Measurements from ENCODE around the gene PHKB. TPM values are rescaled to one million over a fixed set of nuclear protein-coding genes. Genes with fewer than 3 reads are reported as not detected.
"Not testable (repeated sequence)": the region's sequence is repeated elsewhere in the genome, so short reads cannot be mapped to it uniquely, and the experiment has no call there.

PHKB gene
- total and polyA plus RNA-seq, 7 experiments from 2014 or later, result 23.9 to 82.9 (median 48.9) TPM

- Histone ChIP-seq H3K27me3 (ENCODE audit: control insufficient read depth in 2 of 2, insufficient read depth in 2 of 2, low read length in 2 of 2) (no peaks in the 10 kb centered on the region), H3K4me3 (ENCODE audit: low read length) (no peak overlapping the region), H3K36me3 (ENCODE audit: control insufficient read depth in 2 of 3, insufficient read depth in 3 of 3, low read length in 3 of 3) (no peaks in the 10 kb centered on the region), H3K4me1 (ENCODE audit: control insufficient read depth in 2 of 2, insufficient read depth in 2 of 2, low read length in 2 of 2) (no peaks in the 10 kb centered on the region), H3K9me3 (ENCODE audit: control insufficient read depth in 2 of 3, low read length in 3 of 3) (no peaks in the 10 kb centered on the region), H3K27ac (ENCODE audit: low read depth, low read length) (no peak overlapping the region)
- ATAC-seq (peak; percentile 57), DNase-seq (no peak)
- Mint-ChIP-seq H3K27ac (peak overlapping the region in 1 of 9 donors; percentile 5), H3K4me3 (no peak overlapping the region), H3K4me1 (peaks cover 0 to 25% (median 13%) of the 10 kb centered on the region in 7 donors), H3K36me3 (peaks cover 0 to 68% (median 39%) of the 10 kb centered on the region in 5 donors), H3K27me3 (no peaks in the 10 kb centered on the region), H3K9me3 (peaks cover 0 to 6% (median 0%) of the 10 kb centered on the region in 11 donors)
- CTCF ChIA-PET, result no interaction called here
- intact Hi-C loops (cut with micrococcal nuclease), result no loop called here
- POLR2A ChIA-PET, result no interaction called here
Observed at GRCh38 chr16:47523342-47524006, 62.3 kb downstream of the PHKB start.

GRCh38 chr16:47524007-47524405, 62.9 kb downstream of the PHKB start:
- no peaks in the 10 kb centered on the region for H3K27me3 Mint-ChIP-seq
- peaks cover 0 to 67% (median 39%) of the 10 kb centered on the region in 5 donors for H3K36me3 Mint-ChIP-seq
- intact Hi-C loops (cut with micrococcal nuclease), result no loop called here
- H3K27ac Mint-ChIP-seq, result no peak overlapping the region
- Histone ChIP-seq H3K27ac (ENCODE audit: low read depth, low read length) (no peak overlapping the region), H3K4me3 (ENCODE audit: low read length) (no peak overlapping the region), H3K36me3 (ENCODE audit: control insufficient read depth in 2 of 3, insufficient read depth in 3 of 3, low read length in 3 of 3) (no peaks in the 10 kb centered on the region), H3K4me1 (ENCODE audit: control insufficient read depth in 2 of 2, insufficient read depth in 2 of 2, low read length in 2 of 2) (no peaks in the 10 kb centered on the region), H3K27me3 (ENCODE audit: control insufficient read depth in 2 of 2, insufficient read depth in 2 of 2, low read length in 2 of 2) (no peaks in the 10 kb centered on the region), H3K9me3 (ENCODE audit: control insufficient read depth in 2 of 3, low read length in 3 of 3) (no peaks in the 10 kb centered on the region)
- H3K4me1 Mint-ChIP-seq, result peaks cover 0 to 25% (median 13%) of the 10 kb centered on the region in 7 donors
- H3K4me3 Mint-ChIP-seq, result no peak overlapping the region
- DNase-seq (no peak), ATAC-seq (no peak)
- H3K9me3 Mint-ChIP-seq, result peaks cover 0 to 6% (median 0%) of the 10 kb centered on the region in 11 donors
- ChIA-PET CTCF (no interaction called here), POLR2A (no interaction called here)

GRCh38 chr16:47528431-47528830, 67.3 kb downstream of the PHKB start:
- ChIA-PET POLR2A (no interaction called here), CTCF (no interaction called here)
- ATAC-seq, result no peak
- DNase-seq, result no peak
- Mint-ChIP-seq H3K9me3 (peaks cover 0 to 10% (median 3%) of the 10 kb centered on the region in 11 donors), H3K4me3 (no peak overlapping the region), H3K4me1 (peaks cover 0 to 9% (median 3%) of the 10 kb centered on the region in 7 donors), H3K27me3 (no peaks in the 10 kb centered on the region), H3K27ac (no peak overlapping the region), H3K36me3 (peaks cover 9 to 64% (median 32%) of the 10 kb centered on the region in 5 donors)
- intact Hi-C loops (cut with micrococcal nuclease), result no loop called here
- H3K4me3 ChIP-seq (ENCODE audit: low read length), result no peak overlapping the region
- H3K27ac ChIP-seq (ENCODE audit: low read depth, low read length), result no peak overlapping the region
- peaks cover 0 to 8% (median 0%) of the 10 kb centered on the region in 3 experiments for H3K36me3 ChIP-seq (ENCODE audit: control insufficient read depth in 2 of 3, insufficient read depth in 3 of 3, low read length in 3 of 3)
- H3K4me1 ChIP-seq (ENCODE audit: control insufficient read depth in 2 of 2, insufficient read depth in 2 of 2, low read length in 2 of 2), result no peaks in the 10 kb centered on the region
- H3K9me3 ChIP-seq (ENCODE audit: control insufficient read depth in 2 of 3, low read length in 3 of 3), result peaks cover 0 to 9% (median 0%) of the 10 kb centered on the region in 3 experiments
- H3K27me3 ChIP-seq (ENCODE audit: control insufficient read depth in 2 of 2, insufficient read depth in 2 of 2, low read length in 2 of 2), result no peaks in the 10 kb centered on the region

GRCh38 chr16:47533744-47534292, 72.7 kb downstream of the PHKB start:
- H3K4me1 Mint-ChIP-seq, result peaks cover 0 to 9% (median 5%) of the 10 kb centered on the region in 7 donors
- peaks cover 13 to 77% (median 66%) of the 10 kb centered on the region in 5 donors for H3K36me3 Mint-ChIP-seq
- H3K9me3 Mint-ChIP-seq, result peaks cover 3 to 38% (median 18%) of the 10 kb centered on the region in 11 donors
- Histone ChIP-seq H3K36me3 (ENCODE audit: control insufficient read depth in 2 of 3, insufficient read depth in 3 of 3, low read length in 3 of 3) (peaks cover 0 to 12% (median 0%) of the 10 kb centered on the region in 3 experiments), H3K4me1 (ENCODE audit: control insufficient read depth in 2 of 2, insufficient read depth in 2 of 2, low read length in 2 of 2) (no peaks in the 10 kb centered on the region), H3K9me3 (ENCODE audit: control insufficient read depth in 2 of 3, low read length in 3 of 3) (peaks cover 0 to 17% (median 0%) of the 10 kb centered on the region in 3 experiments), H3K4me3 (ENCODE audit: low read length) (no peak overlapping the region), H3K27ac (ENCODE audit: low read depth, low read length) (no peak overlapping the region), H3K27me3 (ENCODE audit: control insufficient read depth in 2 of 2, insufficient read depth in 2 of 2, low read length in 2 of 2) (no peaks in the 10 kb centered on the region)
- ChIA-PET POLR2A (no interaction called here), CTCF (no interaction called here)
- H3K27me3 Mint-ChIP-seq, result no peaks in the 10 kb centered on the region
- H3K27ac Mint-ChIP-seq, result peak overlapping the region in 1 of 9 donors; percentile 64
- intact Hi-C loops (cut with micrococcal nuclease), result no loop called here
- ATAC-seq, result no peak
- H3K4me3 Mint-ChIP-seq, result no peak overlapping the region
- no peak for DNase-seq

GRCh38 chr16:47538472-47538871, 77.3 kb downstream of the PHKB start:
- Mint-ChIP-seq H3K4me3 (no peak overlapping the region), H3K9me3 (peaks cover 4 to 72% (median 31%) of the 10 kb centered on the region in 11 donors), H3K27me3 (no peaks in the 10 kb centered on the region), H3K27ac (peak overlapping the region in 4 of 9 donors; percentile 2 to 65 (median 52)), H3K4me1 (peaks cover 0 to 9% (median 5%) of the 10 kb centered on the region in 7 donors), H3K36me3 (peaks cover 17 to 85% (median 71%) of the 10 kb centered on the region in 5 donors)
- intact Hi-C loops (cut with micrococcal nuclease), result loop anchor here in 1 of 2 donors (5.0 kb wide), 1 partner anchor 34 kb away; no protein-coding TSS in a partner anchor
- POLR2A ChIA-PET, result no interaction called here
- DNase-seq (no peak), ATAC-seq (no peak)
- H3K36me3 ChIP-seq (ENCODE audit: control insufficient read depth in 2 of 3, insufficient read depth in 3 of 3, low read length in 3 of 3), result peaks cover 0 to 3% (median 0%) of the 10 kb centered on the region in 3 experiments
- H3K27me3 ChIP-seq (ENCODE audit: control insufficient read depth in 2 of 2, insufficient read depth in 2 of 2, low read length in 2 of 2), result no peaks in the 10 kb centered on the region
- no peak overlapping the region for H3K27ac ChIP-seq (ENCODE audit: low read depth, low read length)
- H3K4me1 ChIP-seq (ENCODE audit: control insufficient read depth in 2 of 2, insufficient read depth in 2 of 2, low read length in 2 of 2), result no peaks in the 10 kb centered on the region
- H3K9me3 ChIP-seq (ENCODE audit: control insufficient read depth in 2 of 3, low read length in 3 of 3), result peaks cover 0 to 16% (median 0%) of the 10 kb centered on the region in 3 experiments
- no peak overlapping the region for H3K4me3 ChIP-seq (ENCODE audit: low read length)
- CTCF ChIA-PET, result no interaction called here

GRCh38 chr16:47539707-47540670, 78.9 kb downstream of the PHKB start:
- Mint-ChIP-seq H3K4me1 (peaks cover 0 to 12% (median 5%) of the 10 kb centered on the region in 7 donors), H3K9me3 (peaks cover 7 to 84% (median 42%) of the 10 kb centered on the region in 11 donors), H3K36me3 (peaks cover 23 to 90% (median 74%) of the 10 kb centered on the region in 5 donors)
- H3K4me3 ChIP-seq (ENCODE audit: low read length); H3K27me3 Mint-ChIP-seq; H3K4me1 ChIP-seq (ENCODE audit: control insufficient read depth in 2 of 2, insufficient read depth in 2 of 2, low read length in 2 of 2); H3K27ac ChIP-seq (ENCODE audit: low read depth, low read length); ATAC-seq; DNase-seq; POLR2A ChIA-PET; H3K27ac Mint-ChIP-seq; H3K27me3 ChIP-seq (ENCODE audit: control insufficient read depth in 2 of 2, insufficient read depth in 2 of 2, low read length in 2 of 2); H3K36me3 ChIP-seq (ENCODE audit: control insufficient read depth in 2 of 3, insufficient read depth in 3 of 3, low read length in 3 of 3); H3K4me3 Mint-ChIP-seq: not testable (repeated sequence)
- H3K9me3 ChIP-seq (ENCODE audit: control insufficient read depth in 2 of 3, low read length in 3 of 3), result peaks cover 0 to 20% (median 0%) of the 10 kb centered on the region in 3 experiments
- CTCF ChIA-PET, result interaction anchor here (0.6 kb wide), 1 partner anchor 75 kb away, joined by 3 read pairs; no protein-coding TSS in a partner anchor
- intact Hi-C loops (cut with micrococcal nuclease), result loop anchor here in 1 of 2 donors (5.0 kb wide), 1 partner anchor 32 kb away; no protein-coding TSS in a partner anchor
